NB4 (cell line): ENCODE data around the gene DGKH.
"Not testable (repeated sequence)": the region's sequence is repeated elsewhere in the genome, so short reads cannot be mapped to it uniquely, and the experiment has no call there.

Experiments used
- DNase-seq: peaks from one replicate; pipeline ENCODE4 v3.0.0; 2010; ENCODE audit warnings: low read depth
- H3K4me3 ChIP-seq: one replicate; pipeline ENCODE4 v1.5.1; 2011; ENCODE audit warnings: mild to moderate bottlenecking, low read depth, low read length, moderate library complexity
- MYC ChIP-seq: IDR thresholded peaks from 2 replicates; pipeline ENCODE4 v1.6.1; 2011; ENCODE audit warnings: low read depth, low read length
- POLR2A ChIP-seq: IDR thresholded peaks from 2 replicates; pipeline ENCODE4 v1.6.1; 2011; ENCODE audit warnings: mild to moderate bottlenecking; ENCODE audit not compliant: insufficient read length; ENCODE audit errors: extremely low read depth
- TF ChIP-seq, protein P1 (sequence below): IDR thresholded peaks from 2 replicates; pipeline ENCODE4 v1.6.1; 2011; ENCODE audit warnings: low read depth, low read length
- TF ChIP-seq, protein P2 (sequence below): IDR thresholded peaks from one replicate; pipeline ENCODE4 v1.5.1; 2012; ENCODE audit warnings: low read depth, low read length

Gene DGKH

DNA sequence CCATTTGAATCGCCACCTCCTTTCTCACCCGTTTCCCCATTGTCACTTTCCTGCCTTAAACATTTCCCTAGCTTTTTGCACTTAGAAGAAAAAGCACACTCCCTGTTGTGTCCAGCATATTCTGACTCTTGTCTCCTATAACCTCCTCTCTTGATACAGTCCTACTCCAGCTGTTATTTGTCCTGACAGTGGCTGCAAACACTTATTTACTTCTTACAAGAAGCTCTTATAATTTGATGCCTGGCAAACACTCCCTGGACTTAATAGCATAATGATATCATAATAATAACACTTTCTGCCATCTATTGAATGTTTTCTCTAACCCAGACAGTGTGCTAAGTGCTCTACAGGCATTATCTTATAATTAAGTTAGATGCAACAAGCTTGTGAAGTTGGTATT is 76.6 kb downstream of the DGKH start:
- TF ChIP-seq MYC (no peak), POLR2A (no peak)
- TF ChIP-seq, protein P1, sequence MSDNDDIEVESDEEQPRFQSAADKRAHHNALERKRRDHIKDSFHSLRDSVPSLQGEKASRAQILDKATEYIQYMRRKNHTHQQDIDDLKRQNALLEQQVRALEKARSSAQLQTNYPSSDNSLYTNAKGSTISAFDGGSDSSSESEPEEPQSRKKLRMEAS: no peak
- TF ChIP-seq, protein P2, sequence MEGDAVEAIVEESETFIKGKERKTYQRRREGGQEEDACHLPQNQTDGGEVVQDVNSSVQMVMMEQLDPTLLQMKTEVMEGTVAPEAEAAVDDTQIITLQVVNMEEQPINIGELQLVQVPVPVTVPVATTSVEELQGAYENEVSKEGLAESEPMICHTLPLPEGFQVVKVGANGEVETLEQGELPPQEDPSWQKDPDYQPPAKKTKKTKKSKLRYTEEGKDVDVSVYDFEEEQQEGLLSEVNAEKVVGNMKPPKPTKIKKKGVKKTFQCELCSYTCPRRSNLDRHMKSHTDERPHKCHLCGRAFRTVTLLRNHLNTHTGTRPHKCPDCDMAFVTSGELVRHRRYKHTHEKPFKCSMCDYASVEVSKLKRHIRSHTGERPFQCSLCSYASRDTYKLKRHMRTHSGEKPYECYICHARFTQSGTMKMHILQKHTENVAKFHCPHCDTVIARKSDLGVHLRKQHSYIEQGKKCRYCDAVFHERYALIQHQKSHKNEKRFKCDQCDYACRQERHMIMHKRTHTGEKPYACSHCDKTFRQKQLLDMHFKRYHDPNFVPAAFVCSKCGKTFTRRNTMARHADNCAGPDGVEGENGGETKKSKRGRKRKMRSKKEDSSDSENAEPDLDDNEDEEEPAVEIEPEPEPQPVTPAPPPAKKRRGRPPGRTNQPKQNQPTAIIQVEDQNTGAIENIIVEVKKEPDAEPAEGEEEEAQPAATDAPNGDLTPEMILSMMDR: no peak
- no peak overlapping the region for H3K4me3 ChIP-seq
- DNase-seq: no peak

DNA sequence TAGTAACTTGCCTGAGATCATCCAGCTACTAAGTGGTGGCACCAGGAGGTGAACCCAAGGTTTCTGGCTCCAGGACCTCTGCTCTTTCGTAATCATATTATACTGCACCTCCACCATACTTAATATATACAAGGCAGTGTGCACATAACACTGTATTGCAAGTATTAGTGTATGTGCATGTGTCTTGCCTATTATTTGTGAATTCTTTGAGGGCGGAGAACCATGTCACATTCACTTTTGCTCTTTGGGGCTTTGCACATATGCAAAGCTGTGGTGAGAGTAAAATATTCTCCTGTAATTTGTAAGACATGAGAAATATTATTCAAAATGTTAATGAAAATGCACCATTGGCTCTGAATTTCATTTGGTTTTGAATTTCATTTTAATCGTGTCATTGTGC is 78.6 kb downstream of the DGKH start:
- DNase-seq: no peak
- TF ChIP-seq, protein P1: no peak
- TF ChIP-seq POLR2A (no peak), MYC (no peak)
- TF ChIP-seq, protein P2: no peak
- H3K4me3 ChIP-seq: no peak overlapping the region

DNA sequence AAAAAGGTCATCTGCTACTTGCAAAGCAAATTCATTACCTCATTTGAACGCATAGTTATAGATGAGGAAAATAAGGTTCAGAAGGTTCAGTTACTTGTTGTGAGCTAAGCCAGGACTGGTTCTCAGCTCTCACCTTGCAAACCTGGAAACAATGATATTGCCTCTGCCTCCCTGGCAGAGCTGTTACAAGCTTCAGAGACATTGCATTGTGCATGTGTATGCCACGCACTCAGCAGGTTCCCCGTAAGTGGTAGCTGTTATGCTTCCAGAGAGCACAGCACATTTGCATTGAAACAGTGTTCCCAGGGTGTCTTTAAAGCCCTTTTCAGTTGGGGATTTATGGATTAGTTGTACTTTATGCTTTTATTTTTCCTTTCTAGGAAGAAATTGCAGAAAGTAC is 80.6 kb downstream of the DGKH start:
- TF ChIP-seq POLR2A: no peak
- TF ChIP-seq, protein P1: no peak
- TF ChIP-seq MYC: no peak
- TF ChIP-seq, protein P2: no peak
- no peak for DNase-seq
- no peak overlapping the region for H3K4me3 ChIP-seq

DNA sequence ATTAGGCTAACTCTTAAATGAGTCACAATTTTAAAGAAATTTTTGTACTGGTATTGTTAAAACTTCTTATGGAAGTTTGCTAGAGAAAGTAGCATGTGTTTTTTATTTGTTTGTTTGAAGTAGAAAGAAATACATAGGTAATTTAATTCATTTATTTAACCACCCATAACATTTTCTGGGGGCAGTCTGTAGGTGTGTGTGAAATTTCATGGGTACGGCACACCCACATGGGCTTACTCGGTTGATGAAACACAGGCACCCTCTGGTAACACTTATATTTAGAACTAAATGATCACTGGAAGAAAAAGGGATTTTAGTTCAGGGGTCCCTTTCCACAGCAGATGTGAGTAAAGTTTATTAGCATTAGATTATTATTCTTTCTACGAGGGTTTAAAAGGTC is 88.1 kb downstream of the DGKH start:
- no peak for DNase-seq
- H3K4me3 ChIP-seq: no peak overlapping the region
- TF ChIP-seq MYC: no peak
- TF ChIP-seq, protein P1: no peak
- TF ChIP-seq POLR2A: no peak

DNA sequence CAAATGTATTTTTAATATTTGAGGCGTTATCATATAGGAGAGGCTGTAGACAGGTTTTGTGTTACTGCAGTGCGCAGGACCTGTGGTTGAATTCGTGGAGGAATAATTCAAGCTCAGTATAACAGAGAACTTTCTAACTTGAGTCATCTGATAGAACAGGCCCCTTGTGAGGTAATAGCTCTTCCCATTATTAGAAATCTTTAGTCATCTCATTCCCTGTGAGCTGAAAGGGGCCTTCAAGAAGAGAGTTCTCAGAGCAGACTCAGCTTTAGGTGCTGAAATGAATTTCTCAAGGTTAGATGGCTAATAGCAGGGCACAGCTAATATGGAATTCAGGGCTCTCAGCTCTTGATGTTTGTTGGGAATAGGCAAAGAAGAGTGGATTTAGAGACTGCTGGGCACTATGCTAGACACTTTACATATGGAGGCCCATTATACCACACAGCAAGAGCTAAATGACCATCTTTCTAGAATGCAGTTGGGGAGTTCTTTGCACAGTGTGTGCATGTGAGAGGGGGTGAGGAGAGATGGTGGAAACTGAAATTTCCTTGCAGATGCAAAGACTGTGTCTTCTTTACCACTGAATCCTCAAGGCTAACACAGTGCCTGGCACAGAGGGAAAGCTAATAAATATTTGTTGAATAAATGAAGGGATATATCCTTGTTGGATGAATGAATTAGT is 89.5 kb downstream of the DGKH start:
- DNase-seq: no peak
- TF ChIP-seq, protein P2: no peak
- no peak for TF ChIP-seq MYC
- no peak for TF ChIP-seq POLR2A
- TF ChIP-seq, protein P1: no peak
- no peak overlapping the region for H3K4me3 ChIP-seq

DNA sequence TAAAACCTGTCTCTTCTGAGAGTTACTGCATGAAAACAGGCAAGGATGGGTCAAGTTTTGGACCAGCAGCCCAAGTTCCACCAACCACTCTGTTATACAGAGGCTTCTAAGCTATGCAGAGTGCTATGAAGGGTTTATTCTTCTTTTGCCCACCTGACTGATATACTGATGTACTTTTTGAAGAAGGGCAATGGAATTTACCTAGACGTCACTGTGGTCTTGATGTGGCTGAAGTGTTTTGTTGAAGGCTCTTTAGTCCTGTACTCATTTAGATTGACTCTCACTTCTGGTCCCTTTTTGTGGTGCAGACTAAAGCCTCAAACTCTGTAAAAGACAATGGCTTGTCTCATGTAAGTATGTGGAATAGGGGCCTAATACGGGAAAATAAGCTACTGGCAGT is 92.0 kb downstream of the DGKH start:
- TF ChIP-seq, protein P2: no peak
- TF ChIP-seq, protein P1: no peak
- TF ChIP-seq POLR2A (no peak), MYC (no peak)

DNA sequence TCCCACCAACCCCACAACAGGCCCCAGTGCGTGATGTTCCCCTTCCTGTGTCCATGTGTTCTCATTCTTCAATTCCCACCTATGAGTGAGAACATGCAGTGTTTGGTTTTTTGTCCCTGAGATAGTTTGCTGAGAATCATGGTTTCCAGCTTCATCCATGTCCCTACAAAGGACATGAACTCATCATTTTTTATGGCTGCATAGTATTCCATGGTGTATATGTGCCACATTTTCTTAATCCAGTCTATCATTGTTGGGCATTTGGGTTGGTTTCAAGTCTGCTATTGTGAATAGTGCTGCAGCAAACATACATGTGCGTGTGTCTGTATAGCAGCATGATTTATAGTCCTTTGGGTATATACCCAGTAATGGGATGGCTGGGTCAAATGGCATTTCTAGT is 92.6 kb downstream of the DGKH start:
- H3K4me3 ChIP-seq, DNase-seq: not testable (repeated sequence)

More for the DNA sequence above, 92.0 kb downstream of the DGKH start:
- DNase-seq: no peak
- no peak overlapping the region for H3K4me3 ChIP-seq
